ENCODE results near the gene F8.
"Not testable (repeated sequence)": the region's sequence is repeated elsewhere in the genome, so short reads cannot be mapped to it uniquely, and the experiment has no call there.

F8 gene

GRCh38 chrX:154980330-154981115, 42.0 kb downstream of the F8 start:
- peak; percentile 38 for DNase-seq

- no peak for DNase-seq
Observed at GRCh38 chrX:154979629-154980028, 42.9 kb downstream of the F8 start.

GRCh38 chrX:154968353-154968752, 54.2 kb downstream of the F8 start:
- DNase-seq: no peak

GRCh38 chrX:154967603-154968002, 54.9 kb downstream of the F8 start:
- no peak for DNase-seq

GRCh38 chrX:154961947-154962346, 60.6 kb downstream of the F8 start:
- DNase-seq: no peak

- not testable (repeated sequence) for DNase-seq
Observed at GRCh38 chrX:154955799-154956198, 66.7 kb downstream of the F8 start.

GRCh38 chrX:154939265-154939664, 83.3 kb downstream of the F8 start:
- not testable (repeated sequence) for DNase-seq

- DNase-seq: not testable (repeated sequence)
Observed at GRCh38 chrX:154924771-154925170, 97.8 kb downstream of the F8 start.

GRCh38 chrX:154918060-154918483, 104.5 kb downstream of the F8 start:
- peak; percentile 4 for DNase-seq

GRCh38 chrX:154914052-154914451, 108.5 kb downstream of the F8 start:
- DNase-seq: no peak

GRCh38 chrX:154910528-154910927, 112.0 kb downstream of the F8 start:
- DNase-seq: not testable (repeated sequence)

- DNase-seq: not testable (repeated sequence)
Observed at GRCh38 chrX:154910048-154910447, 112.5 kb downstream of the F8 start.

GRCh38 chrX:154908821-154909220, 113.7 kb downstream of the F8 start:
- DNase-seq: no peak

GRCh38 chrX:154902408-154902807, 120.1 kb downstream of the F8 start:
- no peak for DNase-seq

- no peak for DNase-seq
Observed at GRCh38 chrX:154900323-154900722, 122.2 kb downstream of the F8 start.

GRCh38 chrX:154892296-154892695, 130.2 kb downstream of the F8 start:
- DNase-seq: no peak

- no peak for DNase-seq
Observed at GRCh38 chrX:154890990-154891639, 131.4 kb downstream of the F8 start.

GRCh38 chrX:154886789-154887221, 135.7 kb downstream of the F8 start:
- DNase-seq: not testable (repeated sequence)

- not testable (repeated sequence) for DNase-seq
Observed at GRCh38 chrX:154886069-154886788, 136.3 kb downstream of the F8 start, which contains the start of gene F8A1. TSS of gene F8A1 (plus strand) at chrX:154886355. CDS start at chrX:154886375, 20 bp downstream.

- not testable (repeated sequence) for DNase-seq
Observed at GRCh38 chrX:154885549-154885948, 137.0 kb downstream of the F8 start.

GRCh38 chrX:154885057-154885456, 137.5 kb downstream of the F8 start:
- not testable (repeated sequence) for DNase-seq

- DNase-seq: not testable (repeated sequence)
Observed at GRCh38 chrX:154884069-154884468, 138.5 kb downstream of the F8 start.

- no peak for DNase-seq
Observed at GRCh38 chrX:154873329-154873728, 149.2 kb downstream of the F8 start.

Measured in KG1 (cell line).